GM21367 (cell line): ENCODE results near the gene NRDE2.
"Not testable (repeated sequence)": the region's sequence is repeated elsewhere in the genome, so short reads cannot be mapped to it uniquely, and the experiment has no call there.

Source experiments
- ATAC-seq: cut with Tn5 transposase; IDR thresholded peaks from one replicate; pipeline ENCODE4 v1.9.1; 2021; ENCODE audit not compliant: unreplicated experiment

Gene NRDE2

DNA sequence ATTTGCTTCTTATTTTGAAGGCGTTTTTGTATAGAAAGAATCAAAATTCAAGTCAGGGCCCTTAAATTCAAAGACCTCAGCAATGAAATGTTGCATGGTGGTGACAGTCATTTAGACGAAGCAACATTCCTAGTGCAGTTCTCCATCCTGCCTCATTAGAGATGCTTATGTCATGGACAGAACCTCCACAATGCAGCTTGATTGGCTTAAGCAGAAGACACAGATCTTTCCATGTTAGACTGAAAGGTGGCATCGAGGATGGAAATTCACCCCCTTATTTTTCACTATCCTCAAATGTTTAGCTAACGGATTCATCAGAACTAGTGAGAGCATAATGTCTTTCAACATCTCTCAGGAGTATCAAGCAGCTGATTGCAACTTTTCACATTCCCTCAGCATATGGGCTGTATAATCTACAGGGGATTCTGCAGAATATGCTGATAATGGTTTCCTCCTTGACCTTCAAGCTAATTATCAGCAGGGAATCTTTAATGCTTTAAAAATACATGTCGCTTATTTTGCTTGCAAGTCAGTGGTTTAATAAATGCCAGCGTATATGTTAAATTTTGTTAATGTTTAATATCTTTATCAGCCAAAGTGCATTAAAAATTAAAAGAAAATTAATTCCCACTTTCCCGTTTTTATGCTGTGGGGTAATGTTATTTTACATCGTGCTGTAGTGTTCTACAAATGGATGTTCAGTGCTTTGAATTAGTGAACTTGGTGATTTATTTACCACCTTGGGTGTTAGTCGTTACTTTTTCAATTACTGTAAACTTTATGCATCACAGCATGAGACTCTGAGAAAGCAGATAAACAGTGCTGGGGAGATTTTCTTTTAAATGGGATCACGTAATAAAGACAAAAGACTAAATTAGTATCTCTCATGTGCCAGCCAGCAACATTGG, 12.8 kb upstream of the NRDE2 start:
- ATAC-seq = no peak

DNA sequence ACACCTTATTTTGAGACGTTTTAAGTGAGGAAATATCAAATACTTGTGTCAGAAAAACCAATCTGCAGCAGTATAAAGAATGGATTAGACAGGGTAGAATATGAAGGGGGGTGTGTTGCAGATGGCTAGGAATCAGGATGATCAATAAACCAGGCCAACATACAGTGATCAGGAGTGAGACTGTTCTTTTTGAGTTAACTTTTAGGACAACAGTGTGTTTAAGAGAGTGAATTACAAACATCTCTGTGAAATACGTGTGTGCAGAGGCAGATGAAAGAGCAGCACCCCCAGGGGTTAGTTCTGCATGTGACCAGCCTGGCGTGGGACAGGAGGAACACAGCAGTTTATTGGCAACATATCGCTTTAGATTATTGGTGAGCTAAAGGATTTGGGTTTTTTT, 10.6 kb upstream of the NRDE2 start:
- no peak for ATAC-seq

DNA sequence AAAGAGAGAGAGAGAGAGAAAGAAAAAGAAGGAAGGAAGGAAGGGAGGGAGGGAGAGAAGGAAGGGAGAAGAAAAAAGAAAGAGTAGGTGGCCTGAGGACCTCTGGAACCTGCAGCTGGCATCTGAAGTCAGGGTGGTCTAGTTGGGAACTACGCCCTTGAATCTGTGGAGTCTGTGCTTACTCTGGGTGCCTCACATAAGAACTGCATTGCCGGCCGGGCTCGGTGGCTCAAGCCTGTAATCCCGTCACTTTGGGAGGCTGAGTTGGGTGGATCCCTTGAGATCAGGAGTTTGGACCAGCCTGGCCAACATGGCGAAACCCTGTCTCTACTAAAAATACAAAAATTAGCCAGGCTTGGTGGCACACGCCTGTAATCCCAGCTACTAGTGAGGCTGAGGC, 10.0 kb upstream of the NRDE2 start:
- no peak for ATAC-seq

DNA sequence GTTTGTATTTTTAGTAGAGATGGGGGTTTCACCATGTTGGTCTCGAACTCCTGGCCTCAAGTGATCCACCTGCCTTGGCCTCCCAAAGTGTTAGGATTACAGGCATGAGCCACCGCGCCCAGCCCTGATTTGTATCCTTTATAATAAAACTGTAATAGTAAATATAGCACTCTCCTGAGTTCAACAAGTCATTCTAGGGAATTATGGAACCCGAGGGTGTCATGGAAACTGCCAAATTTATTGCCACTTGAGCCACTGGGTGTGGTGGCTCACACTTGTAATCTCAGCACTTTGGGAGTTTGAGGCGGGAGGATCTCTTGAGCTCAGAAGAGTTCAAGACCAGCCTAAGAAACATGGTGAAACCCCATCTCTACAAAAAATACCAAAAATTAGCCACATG, 9.5 kb upstream of the NRDE2 start:
- ATAC-seq = not testable (repeated sequence)

DNA sequence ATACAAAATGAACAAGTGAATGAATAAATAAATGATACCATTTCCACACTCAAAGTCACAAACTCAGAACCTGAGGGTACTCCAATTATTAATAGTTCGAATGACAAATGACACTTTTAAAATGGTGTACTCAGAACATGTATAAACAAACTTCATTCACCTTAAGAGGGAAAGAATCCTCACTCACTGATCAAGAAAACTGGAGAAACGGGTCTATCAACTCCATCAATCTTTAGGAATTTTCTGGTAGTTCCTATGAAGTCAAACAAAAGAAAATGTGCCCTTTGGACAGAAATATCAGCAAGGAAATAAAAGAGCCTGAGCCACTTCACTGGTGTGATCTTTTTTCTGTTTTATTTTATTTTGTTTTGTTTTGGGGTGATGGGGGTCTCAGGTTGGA, 5.2 kb upstream of the NRDE2 start:
- ATAC-seq = no peak

DNA sequence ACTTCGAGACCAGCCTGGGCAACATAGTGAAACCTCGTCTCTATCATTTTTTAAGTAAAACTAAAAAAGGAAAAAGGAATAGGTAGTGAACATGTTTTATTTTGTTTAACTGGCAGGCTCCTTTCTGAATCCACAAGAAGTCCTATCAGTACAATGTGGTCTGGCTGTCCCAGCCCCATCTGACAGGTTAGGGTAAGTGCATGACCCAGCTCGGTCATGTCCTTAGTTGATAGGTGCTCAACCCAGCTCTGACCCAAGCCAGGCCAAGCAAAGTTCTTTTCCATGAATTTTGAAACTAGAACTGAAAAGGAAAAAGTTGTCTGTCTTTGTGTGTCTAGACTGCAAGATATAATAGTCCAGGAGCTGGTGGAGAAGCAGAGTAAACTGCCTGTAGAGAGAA, 4.7 kb upstream of the NRDE2 start:
- ATAC-seq = no peak

DNA sequence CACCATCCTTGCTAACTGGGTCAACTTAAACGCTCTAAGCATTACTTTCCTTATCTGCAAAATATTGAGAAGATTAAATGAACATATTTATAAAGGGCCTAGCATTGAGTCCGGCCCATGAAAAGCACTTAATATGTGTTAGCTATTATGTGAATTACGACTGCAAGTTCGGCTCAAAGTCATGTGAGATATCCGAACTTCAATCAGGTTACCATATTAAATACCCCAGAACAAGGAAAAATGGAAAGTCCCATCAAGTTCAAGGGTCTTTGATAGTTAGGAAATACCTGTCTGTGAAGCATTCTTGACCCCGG, 487 bp upstream of the NRDE2 start:
- ATAC-seq = no peak

DNA sequence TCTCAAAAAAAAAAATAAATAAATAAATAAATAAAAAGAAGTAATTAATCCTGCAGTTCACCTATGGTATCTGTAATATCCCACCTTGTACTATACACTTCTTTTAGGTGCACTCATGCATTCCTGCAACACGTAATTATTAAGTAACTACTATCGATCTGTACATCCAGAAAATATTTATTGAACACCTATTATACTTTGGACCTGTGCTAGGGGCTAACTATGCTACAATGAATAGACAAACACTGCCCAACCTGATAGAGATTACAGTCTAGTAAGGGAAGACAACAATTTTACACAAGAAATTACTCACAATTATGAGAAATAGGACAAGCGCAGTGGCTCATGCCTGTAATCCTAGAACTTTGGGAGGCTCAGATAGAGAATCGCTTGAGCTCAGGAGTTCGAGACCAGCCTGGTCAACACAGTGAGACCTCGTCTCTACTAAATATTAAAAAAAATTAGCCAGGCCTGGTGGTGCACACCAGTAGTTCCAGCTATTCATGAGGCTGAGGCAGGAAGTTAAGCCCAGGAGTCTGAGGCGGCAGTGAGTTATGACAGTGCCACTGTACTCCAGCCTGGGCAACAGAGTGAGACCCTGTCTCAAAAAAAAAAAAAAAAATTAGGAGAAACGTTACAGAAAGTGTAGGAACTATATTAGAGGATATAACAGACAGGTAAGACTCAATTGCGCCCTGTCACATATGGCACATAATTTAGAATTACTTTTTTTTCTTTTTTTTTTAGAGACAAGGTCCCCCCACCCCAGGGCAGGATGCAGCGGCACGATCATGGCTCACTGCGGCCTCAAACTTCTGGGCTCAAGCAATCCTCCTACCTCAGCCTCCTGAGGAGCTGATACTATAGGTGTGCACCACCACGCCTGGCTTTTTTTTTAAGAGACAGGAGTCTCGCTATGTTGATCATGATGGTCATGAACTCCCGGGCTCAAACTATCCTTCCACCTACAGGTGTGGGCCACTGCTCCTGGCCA, 1.2 kb downstream of the NRDE2 start:
- ATAC-seq = no peak

DNA sequence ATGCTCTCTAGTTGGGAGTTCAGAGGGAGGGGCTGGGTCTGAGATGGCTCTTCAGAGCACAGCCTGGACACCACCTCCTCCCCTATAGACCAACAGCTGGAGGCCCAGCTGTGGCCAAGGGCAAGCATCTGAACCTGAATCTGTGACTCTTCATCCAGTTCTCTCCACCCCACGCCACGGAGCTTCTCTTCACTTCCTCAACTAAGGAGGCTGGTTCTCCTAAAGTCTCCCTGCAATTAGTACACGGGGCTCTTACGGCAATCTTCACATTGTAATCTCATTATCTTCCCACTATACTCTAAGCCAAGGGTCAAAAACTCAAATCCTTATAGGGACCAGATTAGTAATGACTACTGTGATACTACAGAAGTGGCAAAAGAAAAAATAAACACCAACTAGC, 9.8 kb downstream of the NRDE2 start:
- no peak for ATAC-seq

DNA sequence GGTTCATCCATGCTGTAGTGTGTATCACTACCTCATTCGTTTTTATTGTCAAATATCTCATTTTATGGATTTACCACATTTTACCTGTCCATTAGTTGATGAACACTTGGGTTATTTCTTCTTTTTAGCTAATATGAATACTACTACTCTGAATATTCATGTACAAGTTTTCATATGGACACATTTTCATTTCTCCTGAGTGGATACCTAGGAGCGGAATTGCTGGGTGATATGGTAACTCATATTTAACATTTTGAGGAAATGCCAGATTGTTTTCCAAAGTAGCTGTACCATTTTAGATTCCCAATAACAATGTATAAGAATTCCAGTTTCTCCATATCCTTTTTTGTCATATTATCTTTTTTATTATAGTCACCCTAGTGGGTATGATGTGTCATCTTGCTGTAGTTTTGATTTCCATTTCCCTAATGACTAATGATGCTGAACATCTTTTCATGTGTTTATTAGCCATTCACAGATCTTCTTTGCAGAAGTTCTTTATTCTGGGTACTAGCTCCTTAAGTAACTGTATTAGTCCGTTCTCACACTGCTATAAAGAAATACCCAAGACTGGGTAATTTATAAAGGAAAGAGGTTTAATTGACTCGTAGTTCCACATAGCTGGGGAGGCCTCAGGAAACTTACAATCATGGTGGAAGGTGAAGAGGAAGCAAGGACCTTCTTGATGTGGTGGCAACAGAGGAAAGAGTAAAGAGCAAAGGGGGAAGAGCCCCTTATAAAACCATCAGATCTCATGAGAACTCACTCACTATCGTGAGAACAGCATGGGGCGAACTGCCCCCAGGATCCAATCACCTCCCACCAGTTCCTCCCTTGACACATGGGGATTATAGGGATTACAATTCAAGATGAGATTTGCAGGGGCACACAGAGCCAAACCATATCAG, 11.9 kb downstream of the NRDE2 start:
- ATAC-seq = no peak

DNA sequence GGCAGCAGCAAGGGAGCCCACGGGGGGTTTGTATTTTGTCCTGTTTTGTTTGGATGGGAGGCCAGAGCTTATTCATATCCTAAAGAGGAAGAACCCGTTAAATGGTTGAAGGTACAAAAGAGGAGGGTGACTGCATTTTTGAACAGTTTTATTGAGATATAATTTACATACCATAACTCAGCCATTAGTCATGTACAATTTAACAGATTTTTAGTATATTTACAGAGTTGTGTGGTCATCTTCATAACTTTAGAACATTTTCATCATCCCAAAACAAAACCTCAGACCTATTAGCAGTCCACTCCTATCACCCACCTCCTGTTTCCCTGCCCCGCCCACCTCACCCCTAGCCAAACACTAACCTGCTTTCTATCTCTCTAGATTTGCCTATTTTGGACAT, 12.6 kb downstream of the NRDE2 start:
- no peak for ATAC-seq

DNA sequence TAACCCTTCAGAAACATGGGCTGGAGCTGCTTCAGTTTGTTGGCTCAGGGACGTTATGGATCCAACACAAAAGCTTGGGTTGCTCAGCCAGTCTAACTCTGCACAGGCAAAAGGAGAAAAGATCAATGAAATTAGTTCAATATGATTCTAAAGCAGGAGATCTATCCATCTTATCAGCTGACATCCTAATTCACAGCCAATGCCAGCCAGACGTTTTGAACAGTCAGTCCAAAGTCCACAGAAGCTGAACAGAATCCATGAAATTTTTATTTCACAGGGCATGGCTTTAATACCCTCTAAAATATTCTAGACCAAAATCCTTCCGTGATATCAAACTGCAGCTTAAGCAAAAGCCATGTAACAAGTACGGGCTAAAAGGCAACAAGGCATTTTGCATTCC, 13.7 kb downstream of the NRDE2 start:
- no peak for ATAC-seq

DNA sequence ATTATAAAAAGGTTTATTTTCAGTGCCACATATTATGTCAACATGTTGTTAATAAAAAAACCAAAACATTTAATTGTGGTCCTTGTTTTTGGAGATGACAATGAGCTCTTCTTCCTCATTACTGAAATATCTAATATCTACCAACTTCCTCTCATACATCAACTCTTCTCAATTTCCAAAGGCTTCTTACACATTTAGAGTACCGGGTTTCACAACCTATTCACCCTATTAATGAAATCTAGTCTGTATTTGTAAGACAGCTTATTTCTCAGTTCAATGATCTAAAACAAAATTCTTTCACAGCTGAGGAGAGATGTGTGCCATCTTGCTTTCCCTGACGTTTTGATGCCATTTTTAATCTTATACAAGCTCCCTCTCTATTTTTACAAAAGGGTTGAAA, 14.5 kb downstream of the NRDE2 start:
- ATAC-seq = no peak

DNA sequence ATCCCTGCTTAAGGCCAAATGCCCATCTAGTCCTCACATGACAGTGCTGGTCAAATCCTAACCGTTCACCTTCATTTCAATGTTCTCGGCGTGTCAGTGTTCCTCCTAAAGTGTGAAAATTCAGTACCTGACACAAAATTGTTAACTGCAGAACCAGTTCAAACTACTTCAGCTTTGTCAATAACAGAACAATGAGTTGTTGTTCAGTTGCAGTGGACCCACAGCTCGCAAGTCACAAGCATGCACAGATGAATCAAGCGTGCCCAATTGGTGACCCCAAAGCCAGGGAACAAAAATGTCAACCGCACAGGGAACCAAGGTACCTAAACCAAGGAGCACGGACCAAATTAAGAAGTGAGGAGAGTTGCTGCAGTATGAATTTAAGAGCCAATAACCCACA, 23.2 kb downstream of the NRDE2 start:
- no peak for ATAC-seq

DNA sequence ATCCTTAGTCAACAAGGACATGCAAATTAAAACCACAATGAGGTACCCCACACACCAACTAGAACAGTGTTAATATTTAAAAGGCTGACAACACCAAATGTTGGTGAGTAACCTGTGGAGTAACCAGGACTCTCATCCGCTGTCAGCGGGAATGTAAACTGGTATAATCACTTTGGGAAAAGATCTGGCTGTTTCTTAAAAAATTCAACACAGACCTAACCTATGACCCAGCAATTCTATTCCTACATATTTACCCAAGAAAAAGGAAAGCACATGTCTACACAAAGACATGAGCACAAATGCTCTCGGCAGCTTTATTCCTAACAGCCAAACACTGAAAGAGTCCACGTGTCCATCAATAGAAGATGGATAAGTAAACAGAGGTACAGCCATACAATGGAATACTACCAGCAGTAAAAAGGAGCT, 26.6 kb downstream of the NRDE2 start:
- no peak for ATAC-seq

DNA sequence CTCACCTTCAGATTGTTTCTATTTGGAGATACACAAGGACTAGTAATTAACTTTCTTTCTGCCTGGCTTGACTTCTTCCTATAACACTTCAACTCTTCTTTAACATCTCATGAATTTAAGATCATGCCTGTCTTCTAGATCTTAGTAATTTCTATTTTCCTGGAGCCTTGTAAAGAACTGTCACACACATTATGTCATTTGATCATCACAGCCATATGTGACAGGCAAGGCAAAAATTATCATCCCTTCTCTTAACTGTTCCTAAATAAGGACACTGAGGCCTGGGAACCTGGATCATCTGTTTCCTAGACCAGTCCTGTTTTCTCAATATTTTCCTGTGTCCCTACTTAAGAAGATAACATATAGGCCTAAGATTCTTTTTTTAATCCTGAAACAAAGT, 27.2 kb downstream of the NRDE2 start:
- ATAC-seq = no peak

DNA sequence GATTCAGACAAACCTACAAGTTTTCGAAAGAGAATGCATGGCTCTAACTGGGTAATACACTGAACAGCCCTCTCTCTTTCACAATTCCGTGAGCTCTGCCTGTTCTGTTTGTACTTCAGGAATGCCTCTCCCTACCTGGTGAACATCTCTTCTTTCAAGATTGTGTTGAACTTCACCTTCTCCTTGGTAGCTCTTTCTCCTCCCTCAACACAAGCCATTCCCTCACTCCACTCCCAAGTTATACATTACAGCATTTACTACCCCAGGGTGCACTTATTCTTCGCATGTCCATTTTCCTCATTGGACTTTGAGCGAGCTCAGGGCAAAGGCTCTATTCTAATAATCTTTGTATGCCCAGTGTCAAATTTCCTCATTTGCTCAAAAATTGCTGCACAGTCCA, 28.3 kb downstream of the NRDE2 start:
- no peak for ATAC-seq

DNA sequence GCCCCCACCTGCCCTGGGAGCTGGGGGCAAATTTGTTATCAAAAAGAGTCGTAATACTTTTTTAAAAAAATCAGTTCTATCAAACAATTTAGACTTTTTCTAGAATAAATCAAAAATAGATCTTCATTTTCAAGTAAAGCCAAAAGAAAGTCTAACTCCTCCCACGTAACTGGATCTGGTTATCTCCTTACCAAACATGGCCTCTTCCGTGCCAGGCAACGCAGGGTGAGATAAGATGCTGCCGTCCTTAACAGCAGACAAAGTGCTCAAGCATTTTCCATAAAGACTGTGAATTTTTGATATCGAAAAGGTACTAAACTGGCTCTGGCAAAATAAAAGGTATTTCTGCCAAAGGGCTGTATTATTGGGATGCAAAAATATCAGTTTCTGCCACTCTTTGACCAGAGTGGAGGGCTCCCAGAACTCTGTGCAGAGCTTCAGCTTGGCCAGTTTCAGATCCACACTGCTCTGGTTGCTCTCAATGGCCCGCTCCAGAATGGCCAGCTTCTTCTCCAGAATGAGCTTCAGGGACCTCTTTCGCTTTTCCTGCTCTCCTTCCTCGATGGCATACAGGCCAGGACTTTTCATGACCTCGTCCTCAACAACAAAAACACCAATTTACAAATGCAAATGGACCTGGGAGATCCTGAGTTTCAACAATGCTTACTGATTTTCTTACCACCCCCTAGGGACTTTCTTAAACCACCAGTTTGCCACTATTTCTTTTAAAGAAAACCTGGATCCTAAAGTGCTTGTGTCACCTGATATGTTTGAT, 29.0 kb downstream of the NRDE2 start:
- ATAC-seq = no peak

DNA sequence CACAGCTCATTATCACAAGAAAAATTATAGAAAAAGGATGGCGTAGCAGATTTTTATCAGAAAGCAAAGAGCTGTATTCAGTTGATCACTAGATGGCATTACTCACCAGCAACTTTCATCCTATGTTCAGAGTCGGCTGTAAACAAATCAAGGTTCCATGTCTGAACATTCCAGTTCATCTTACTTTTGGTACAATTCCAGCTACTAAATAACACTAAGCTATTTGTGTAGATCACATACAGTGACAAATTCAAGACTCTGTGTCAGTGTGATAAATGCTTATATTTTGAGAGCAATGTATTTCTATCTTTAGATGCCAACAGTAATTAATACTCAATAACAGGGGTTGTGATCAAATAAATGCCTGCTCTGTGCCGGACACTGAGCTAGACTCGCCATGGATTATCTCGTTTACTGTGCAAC, 30.1 kb downstream of the NRDE2 start:
- ATAC-seq = no peak

DNA sequence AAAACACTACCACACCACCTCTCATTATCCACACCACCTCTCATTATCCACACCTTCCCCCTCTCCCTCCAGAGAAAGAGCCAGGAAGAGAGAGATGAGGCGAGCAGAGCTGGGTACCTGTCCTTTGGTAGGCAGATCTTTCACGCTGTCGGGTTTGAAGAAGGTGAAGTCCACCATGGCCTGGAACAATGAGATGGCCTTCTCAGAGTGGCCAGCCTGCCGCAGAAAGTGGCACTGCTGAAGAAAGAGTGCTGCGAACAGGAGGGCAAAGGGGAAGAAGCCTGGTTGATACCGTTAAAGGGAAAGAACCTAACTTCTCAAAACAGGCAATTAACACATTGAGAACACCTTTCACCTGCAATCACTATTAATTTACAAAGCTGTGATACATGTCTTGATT, 30.6 kb downstream of the NRDE2 start:
- no peak for ATAC-seq
